ENCODE data around the gene ID3. TPM values are rescaled to one million over a fixed set of nuclear protein-coding genes. Genes with fewer than 3 reads are reported as not detected.
A peak's percentile ranks its signal among the peaks of the same experiment; 100 is the strongest.

Gene ID3
- total and polyA plus RNA-seq, 9 of the 15 experiments (the other 6 are each of a cell fraction or from before 2014, with no cell fraction given): 6.8 to 59.8 (median 23.5) TPM

GRCh38 chr1:23539698-23540266, 19.5 kb downstream of the ID3 start (continued):
- no peak for TF ChIP-seq KDM2B (CRISPR knock-in tag; IDR thresholded peaks at IDR 0.05)
- TF ChIP-seq ELF2 (CRISPR knock-in tag; IDR thresholded peaks at IDR 0.05): no peak
- peak; percentile 45 to 82; a peak in 2 of 4 replicates for TF ChIP-seq TEAD1 (CRISPR knock-in tag; IDR thresholded peaks at IDR 0.05)
- no peak for TF ChIP-seq SFPQ (IDR thresholded peaks at IDR 0.05; ENCODE audit: low read depth, low read length)
- peak; percentile 23; the same call in 1 of the 2 replicates for TF ChIP-seq PHF8 (IDR thresholded peaks at IDR 0.05; ENCODE audit: borderline replicate concordance, low read length)
- peak in 1 of 2 experiments; percentile 46; a peak in 1 of 4 replicates for TF ChIP-seq BCLAF1 (IDR thresholded peaks at IDR 0.05; ENCODE audit: borderline replicate concordance in 1 of 2, control insufficient read depth in 1 of 2, low read depth in 2 of 2, low read length in 1 of 2)
- peak; percentile 79 for TF ChIP-seq MEIS2 (IDR thresholded peaks at IDR 0.05; ENCODE audit: partially characterized antibody)
- no peak for TF ChIP-seq ZNF318 (IDR thresholded peaks at IDR 0.05; ENCODE audit: borderline replicate concordance in 1 of 2, low read depth in 1 of 2)
- TF ChIP-seq TAL1 (IDR thresholded peaks at IDR 0.05): 0 out of 2 replicates have a peak, but pooled peaks have one; percentile 1
- no peak for TF ChIP-seq CAMTA2 (CRISPR knock-in tag; conservative IDR thresholded peaks at IDR 0.05)
- peak; percentile 61 to 63; a peak in 2 of 4 replicates for TF ChIP-seq MNT (conservative IDR thresholded peaks at IDR 0.05)
